NCI-H524 treated with DMSO at 0.1 percent for 48 hours (cell line): ENCODE data around the gene SPATC1L.

Experiments used
- DNase-seq: peaks from one replicate; lab custom pipeline; 2025; lab: John Stamatoyannopoulos, UW

Gene SPATC1L

GRCh38 chr21:46160907-46161632 is 23.2 kb downstream of the SPATC1L start:
- no peak for DNase-seq

GRCh38 chr21:46160657-46160906 is 23.7 kb downstream of the SPATC1L start:
- DNase-seq: no peak

GRCh38 chr21:46159841-46160656 is 24.2 kb downstream of the SPATC1L start:
- no peak for DNase-seq

- no peak for DNase-seq
Measured at GRCh38 chr21:46159390-46159789, 24.9 kb downstream of the SPATC1L start.

GRCh38 chr21:46158666-46159300 is 25.5 kb downstream of the SPATC1L start:
- DNase-seq: no peak

GRCh38 chr21:46157987-46158451 is 26.2 kb downstream of the SPATC1L start:
- no peak for DNase-seq

GRCh38 chr21:46157396-46157986 is 26.8 kb downstream of the SPATC1L start:
- no peak for DNase-seq

GRCh38 chr21:46156678-46157077 is 27.6 kb downstream of the SPATC1L start:
- no peak for DNase-seq

- DNase-seq: no peak
Measured at GRCh38 chr21:46156378-46156645, 27.9 kb downstream of the SPATC1L start.

- DNase-seq: no peak
Measured at GRCh38 chr21:46155514-46156377, 28.5 kb downstream of the SPATC1L start, which contains the start of gene FTCD. Gene FTCD (minus strand): TSS chr21:46155579. CDS start chr21:46155523, 56 bp downstream.

- no peak for DNase-seq
Measured at GRCh38 chr21:46154955-46155513, 29.2 kb downstream of the SPATC1L start.

- no peak for DNase-seq
Measured at GRCh38 chr21:46154155-46154954, 29.9 kb downstream of the SPATC1L start.

GRCh38 chr21:46153247-46154154 is 30.8 kb downstream of the SPATC1L start:
- DNase-seq: no peak

GRCh38 chr21:46152927-46153246 is 31.4 kb downstream of the SPATC1L start:
- no peak for DNase-seq

- DNase-seq: no peak
Measured at GRCh38 chr21:46151989-46152926, 32.0 kb downstream of the SPATC1L start.

- no peak for DNase-seq
Measured at GRCh38 chr21:46151261-46151988, 32.8 kb downstream of the SPATC1L start.

GRCh38 chr21:46150491-46151121 is 33.7 kb downstream of the SPATC1L start:
- DNase-seq: no peak
